HG02759 (cell line): Measurements from ENCODE around the gene ODAPH.
"Not testable (repeated sequence)": the region's sequence is repeated elsewhere in the genome, so short reads cannot be mapped to it uniquely, and the experiment has no call there.

Experiments used
- ATAC-seq: cut with Tn5 transposase; IDR thresholded peaks from one replicate; pipeline ENCODE4 v1.9.1; 2021; ENCODE audit warnings: mild to moderate bottlenecking, moderate library complexity; ENCODE audit not compliant: unreplicated experiment

Gene ODAPH

GRCh38 chr4:75544220-75544619 lies 11.6 kb upstream of the ODAPH start:
- not testable (repeated sequence) for ATAC-seq

- ATAC-seq, result no peak
Measured at GRCh38 chr4:75544870-75545269, 11.0 kb upstream of the ODAPH start.

- no peak for ATAC-seq
Measured at GRCh38 chr4:75545526-75545925, 10.3 kb upstream of the ODAPH start.

DNA sequence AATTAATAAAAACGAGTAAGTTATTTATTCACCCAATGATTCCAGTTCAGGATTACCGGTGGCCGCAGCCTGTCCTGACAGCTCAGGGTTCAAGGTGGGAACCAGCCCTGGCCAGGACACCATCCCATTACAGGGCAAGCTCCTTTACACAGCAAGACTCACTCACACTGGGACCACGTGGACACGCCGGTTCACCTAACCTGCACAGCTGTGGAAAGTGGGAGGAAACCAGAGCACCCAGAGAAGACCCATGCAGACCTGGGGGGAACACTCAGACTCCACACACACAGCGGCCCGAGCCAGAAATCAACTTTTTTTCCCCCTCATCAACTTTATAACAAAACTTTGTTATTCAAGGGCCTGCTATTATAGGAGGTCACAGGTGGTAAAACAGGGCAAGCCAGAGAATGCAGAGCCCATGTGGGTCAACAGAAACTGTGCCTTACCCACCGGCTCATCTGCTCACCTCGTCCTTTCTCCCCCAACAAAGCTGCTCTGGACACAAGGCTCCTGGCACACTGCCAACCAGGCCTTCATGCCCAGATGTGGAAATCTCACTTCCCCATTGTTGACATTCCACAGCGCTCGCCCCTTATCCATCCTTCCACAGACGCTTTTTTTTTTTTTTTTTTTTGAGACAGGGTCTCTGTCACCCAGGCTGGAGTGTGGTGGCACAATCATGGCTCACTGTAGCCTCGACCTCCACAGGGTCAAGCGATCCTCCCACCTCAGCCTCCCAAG lies 8.0 kb upstream of the ODAPH start:
- ATAC-seq, result no peak

- no peak for ATAC-seq
Measured at GRCh38 chr4:75549019-75549418, 6.8 kb upstream of the ODAPH start.

DNA sequence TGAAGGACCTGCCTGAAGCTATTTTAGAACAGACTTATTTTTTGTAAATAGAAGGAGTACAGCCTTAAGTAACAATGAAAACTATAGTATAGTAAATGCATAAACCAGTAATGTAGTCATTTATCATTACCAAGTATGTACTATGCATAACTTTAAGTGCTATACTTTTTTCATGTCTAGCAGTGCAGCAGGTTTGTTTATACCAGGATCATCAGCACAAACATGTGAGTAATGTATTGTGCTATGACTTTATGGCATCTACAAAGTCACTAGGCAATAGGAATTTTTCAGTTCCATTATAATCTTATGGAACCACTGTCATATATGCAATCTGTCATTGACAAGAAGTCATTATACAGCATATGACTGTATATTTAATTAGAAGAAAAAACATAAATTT lies 3.4 kb upstream of the ODAPH start:
- ATAC-seq, result no peak

GRCh38 chr4:75557696-75558095 lies 1.8 kb downstream of the ODAPH start:
- no peak for ATAC-seq

DNA sequence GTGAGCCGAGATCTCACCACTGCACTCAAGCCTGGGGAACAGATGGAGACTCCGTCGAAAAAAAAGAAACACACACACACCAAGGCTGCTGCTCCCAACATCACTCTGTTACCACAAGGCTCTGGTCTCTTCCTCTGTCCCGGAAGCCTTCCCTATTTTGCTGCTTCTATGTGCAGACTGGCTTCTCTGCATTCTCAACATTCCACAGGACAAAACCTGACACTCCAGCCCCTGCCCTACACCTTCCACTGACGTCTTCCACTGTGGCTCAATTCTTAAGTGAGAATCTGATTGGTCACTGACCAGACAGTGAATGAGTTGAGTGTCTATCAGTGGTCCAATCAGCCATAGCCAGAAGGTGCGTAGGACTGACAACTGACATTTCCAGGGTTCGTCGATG lies 5.9 kb downstream of the ODAPH start:
- no peak for ATAC-seq

GRCh38 chr4:75564023-75564422 lies 8.2 kb downstream of the ODAPH start:
- ATAC-seq, result no peak

DNA sequence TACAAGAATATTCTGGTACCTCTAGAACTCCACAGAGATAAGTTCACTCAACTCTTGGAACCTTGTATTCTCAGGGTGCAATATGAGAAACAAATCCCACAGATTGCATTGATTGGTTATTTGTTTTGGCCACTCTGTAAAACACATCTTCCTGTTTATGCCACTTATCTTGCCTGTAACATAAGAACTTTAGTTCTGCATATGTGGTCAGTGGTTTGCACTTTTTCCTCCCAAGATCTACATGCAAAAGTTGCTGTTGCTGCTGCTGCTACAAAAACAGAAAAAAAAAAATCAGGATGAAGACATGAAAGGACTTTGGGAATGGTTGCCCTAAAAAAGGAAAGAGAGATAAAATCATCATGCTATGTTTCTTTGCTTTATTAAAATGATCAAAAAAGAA lies 9.6 kb downstream of the ODAPH start:
- ATAC-seq, result no peak

GRCh38 chr4:75566911-75567310 lies 11.0 kb downstream of the ODAPH start:
- no peak for ATAC-seq

DNA sequence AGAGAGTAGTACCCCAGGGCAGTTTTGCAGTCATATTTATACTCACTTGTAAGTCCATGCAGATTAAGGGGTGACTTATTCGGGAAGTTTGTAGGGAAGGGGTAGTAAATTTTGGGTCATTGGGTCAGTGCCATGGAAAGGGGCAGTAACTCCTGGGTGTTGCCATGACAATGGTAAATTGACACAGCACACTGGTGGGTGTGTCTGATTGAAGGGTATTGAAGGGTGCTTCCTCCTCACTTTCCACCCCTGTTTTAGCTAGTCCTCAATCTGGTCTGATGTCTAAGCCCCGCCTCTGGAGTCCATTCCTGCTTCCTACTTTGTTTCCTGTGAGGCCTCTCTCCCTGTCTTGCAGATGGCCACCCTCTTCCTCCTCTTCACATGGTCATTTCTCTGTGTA lies 11.9 kb downstream of the ODAPH start:
- ATAC-seq, result no peak

DNA sequence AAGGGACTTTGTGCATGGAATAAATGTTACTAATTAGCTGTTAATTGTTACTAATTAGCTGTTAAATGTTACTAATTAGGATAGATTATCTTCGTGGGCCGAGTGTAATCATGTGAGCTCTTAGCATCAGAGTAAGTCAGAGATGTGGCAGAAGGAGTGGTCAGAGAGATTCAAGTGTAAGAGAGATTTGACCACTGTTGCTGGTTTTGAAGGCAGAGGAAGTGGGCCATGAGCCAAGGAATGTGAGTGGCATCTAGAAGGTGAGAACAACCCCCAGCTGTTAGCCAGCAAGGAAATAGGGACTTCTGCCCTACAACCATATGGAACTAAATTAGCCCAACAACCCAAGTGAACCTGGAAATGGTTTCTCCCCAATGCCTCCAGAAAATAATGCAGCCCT lies 28.2 kb downstream of the ODAPH start:
- no peak for ATAC-seq

GRCh38 chr4:75593393-75593792 lies 37.5 kb downstream of the ODAPH start:
- ATAC-seq, result no peak

GRCh38 chr4:75596061-75596460 lies 40.2 kb downstream of the ODAPH start:
- no peak for ATAC-seq

GRCh38 chr4:75598390-75598789 lies 42.5 kb downstream of the ODAPH start:
- ATAC-seq, result no peak

- no peak for ATAC-seq
Measured at GRCh38 chr4:75599647-75600046, 43.8 kb downstream of the ODAPH start.

GRCh38 chr4:75605928-75606327 lies 50.1 kb downstream of the ODAPH start:
- no peak for ATAC-seq

- no peak for ATAC-seq
Measured at GRCh38 chr4:75612306-75612705, 56.4 kb downstream of the ODAPH start.
